Activated CD4-positive, alpha-beta T cell treated with anti-CD3 and anti-CD28 coated beads, Interleukin-2, amount 50 U/mL, for 48 hours (primary cell): Measurements from ENCODE around the gene DTWD1.
"Not testable (repeated sequence)": the region's sequence is repeated elsewhere in the genome, so short reads cannot be mapped to it uniquely, and the experiment has no call there.

Experiments used
- DNase-seq, 2 experiments: peaks; one replicate each; pipeline ENCODE4 v3.0.0-alpha.2; 2020

Gene DTWD1

DNA sequence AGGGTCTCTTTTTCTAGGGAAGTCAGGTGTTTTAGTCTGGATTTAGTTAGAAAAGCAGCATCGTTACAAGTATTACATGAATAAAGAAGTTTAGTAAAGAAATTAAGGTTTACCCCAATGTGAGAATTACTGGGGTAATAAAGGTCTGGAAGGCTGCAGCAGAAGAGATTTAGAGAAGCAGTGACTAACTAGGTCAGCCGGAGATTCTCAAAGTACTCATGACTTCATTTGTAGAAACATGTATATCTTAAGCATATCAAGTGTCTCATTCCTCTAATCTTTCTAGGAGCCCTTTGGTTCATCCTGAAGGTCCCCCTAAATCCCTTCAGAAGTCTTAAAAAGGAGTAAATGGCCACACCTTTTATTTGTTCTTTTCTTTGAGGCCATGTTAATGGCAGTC, 26.0 kb downstream of the DTWD1 start:
- no peak for DNase-seq

DNA sequence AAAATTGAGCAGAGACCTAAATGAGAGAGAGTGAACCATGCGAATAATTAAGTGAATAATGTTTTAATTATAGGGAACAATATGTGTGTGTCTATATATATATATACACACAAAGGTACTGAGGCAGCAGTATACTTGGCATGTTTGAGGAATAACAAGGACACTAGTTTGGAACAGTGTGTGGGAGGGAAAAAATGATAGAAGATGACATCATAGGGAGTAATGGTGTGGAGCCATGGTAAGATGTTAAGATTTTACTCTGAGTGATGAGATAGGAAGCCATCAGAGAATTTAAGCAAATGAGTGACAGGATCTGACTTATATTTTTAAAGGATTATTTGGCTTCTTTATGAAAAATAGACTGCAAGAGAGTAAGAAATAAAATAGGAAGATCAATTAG, 29.1 kb downstream of the DTWD1 start:
- DNase-seq: no peak

DNA sequence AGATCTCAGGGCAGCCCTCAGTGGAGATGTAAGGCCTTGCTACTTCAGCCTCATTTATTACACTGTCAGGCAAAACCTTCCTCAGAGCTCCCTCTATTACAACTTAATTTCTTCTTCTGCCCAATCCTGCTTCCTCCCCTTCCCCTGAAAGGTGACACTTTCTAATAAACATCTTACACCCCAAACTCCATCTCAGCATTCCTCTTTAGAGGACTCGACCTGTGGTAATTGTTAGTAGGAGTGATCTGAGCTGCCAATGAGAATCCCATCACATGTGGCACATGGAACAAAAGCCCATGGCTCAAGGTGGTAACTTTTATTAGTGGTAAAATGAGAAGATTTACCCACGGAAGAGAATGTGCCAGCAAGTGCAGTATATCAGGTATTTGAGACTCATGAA, 29.8 kb downstream of the DTWD1 start:
- no peak for DNase-seq

DNA sequence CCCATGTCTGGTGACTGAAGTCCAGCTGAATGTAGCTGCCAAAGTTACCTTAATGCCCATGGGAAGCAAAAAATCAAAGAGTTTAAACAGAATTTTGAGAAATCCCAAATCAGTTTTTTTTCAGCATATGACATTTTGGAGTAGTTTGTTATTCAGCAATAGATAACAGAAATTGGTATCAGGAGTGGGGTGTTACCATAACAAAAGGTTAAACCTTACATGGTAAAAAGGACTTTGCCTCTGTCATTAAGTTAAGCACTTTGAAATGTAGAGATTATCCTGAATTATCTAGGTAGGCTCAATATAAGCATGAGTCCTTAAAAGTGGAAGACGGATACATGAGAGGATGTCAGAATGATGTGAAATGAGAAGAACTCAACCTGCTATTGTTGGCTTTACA, 32.1 kb downstream of the DTWD1 start:
- no peak for DNase-seq

DNA sequence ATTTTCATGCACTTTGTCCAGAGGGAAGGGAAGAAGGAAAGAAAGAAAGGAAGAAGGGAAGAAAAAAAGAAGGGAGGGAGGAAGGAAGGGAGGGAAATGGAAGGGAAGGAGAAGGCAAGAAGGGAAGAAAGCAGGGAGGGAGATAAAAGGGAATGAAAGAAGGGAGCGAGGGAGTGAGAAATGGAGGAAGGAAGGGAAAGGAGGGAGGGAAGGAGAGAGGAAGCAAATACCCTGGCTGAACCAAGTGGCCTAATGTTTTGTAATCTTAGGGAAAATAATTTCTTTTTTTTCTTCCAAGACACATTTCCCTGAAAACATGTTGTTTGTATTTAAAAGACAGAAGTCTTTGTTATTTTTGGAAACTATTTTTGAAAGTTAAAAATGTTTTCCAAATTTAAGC, 35.9 kb downstream of the DTWD1 start:
- DNase-seq: no peak

GRCh38 chr15:49664716-49665115, 43.9 kb downstream of the DTWD1 start:
- no peak for DNase-seq

DNA sequence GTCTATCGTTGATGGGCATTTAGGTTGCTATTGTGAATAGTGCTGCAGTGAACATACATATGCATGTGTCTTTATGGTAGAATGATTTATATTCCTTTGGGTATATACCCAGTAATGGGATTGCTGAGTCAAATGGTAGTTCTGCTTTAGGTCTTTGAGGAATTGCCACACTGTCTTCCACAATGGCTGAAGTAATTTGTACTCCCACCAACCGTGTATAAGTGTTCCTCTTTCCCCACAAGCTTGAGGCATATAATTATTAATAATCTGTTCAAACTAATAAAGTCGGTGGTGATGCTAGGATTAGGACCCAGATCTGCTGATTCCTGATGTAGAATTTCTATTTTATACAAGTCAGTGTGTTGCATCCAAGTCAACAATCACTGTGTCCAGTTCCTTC, 45.6 kb downstream of the DTWD1 start:
- not testable (repeated sequence) for DNase-seq

DNA sequence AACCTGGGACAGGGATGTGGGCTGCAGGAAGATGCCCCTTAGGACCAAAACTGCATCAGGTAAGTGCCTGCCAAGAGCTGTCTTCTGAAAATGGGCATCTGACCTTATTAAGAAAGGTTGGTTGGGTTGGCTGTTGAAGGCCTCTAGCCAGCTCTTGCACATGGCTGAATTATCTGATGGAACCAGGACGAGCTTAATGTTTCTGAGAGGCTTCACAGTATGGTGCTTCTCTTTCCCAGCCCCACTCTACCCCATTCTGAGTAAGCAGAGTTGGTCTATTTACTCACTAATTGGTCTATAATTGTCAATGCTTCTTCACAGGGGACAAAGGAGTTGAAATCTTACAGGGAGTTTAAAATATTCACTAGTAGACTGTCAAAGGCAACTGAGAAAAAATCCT, 48.4 kb downstream of the DTWD1 start:
- DNase-seq: no peak

DNA sequence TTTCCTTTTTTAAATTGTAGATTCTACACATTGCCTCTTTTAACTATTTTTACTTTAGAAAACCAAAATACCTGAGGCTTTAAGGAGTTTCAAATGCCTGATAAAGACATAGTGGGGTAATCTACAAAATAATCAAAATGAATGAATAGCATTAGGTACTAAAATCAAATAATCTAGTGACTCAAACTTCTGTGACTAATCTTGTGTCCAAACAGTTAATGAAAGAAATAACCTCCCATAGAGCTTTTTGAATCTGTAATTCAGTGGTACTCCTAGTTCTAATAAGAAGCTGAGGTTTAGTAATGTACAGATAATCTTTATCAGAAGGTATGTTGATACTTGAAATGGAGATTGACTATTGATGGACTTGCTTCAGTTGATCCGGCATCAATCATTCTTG, 53.0 kb downstream of the DTWD1 start:
- DNase-seq: no peak

DNA sequence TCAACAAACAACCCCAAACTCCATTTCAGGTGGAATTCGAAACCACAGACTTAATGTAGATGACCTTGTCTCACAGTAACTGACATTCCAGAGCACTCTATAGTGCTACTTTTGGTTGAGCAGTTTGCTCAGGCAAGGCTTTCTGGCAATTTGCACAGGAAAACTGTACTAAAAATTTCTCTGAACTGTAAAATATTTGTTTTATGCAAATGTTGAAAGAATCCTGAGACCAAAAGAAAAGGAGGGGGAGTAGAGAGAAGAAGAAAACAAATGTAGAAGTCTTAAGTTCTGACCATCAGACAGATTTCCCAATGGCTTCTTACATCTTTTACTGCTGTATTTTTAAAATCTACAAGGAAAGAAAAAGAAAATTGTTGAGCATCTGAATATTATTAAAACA, 53.5 kb downstream of the DTWD1 start:
- no peak for DNase-seq

GRCh38 chr15:49675041-49675440, 54.2 kb downstream of the DTWD1 start:
- no peak for DNase-seq

- DNase-seq: no peak
Measured at GRCh38 chr15:49678655-49679054, 57.8 kb downstream of the DTWD1 start.

- DNase-seq: no peak
Measured at GRCh38 chr15:49686599-49686998, 65.8 kb downstream of the DTWD1 start.

DNA sequence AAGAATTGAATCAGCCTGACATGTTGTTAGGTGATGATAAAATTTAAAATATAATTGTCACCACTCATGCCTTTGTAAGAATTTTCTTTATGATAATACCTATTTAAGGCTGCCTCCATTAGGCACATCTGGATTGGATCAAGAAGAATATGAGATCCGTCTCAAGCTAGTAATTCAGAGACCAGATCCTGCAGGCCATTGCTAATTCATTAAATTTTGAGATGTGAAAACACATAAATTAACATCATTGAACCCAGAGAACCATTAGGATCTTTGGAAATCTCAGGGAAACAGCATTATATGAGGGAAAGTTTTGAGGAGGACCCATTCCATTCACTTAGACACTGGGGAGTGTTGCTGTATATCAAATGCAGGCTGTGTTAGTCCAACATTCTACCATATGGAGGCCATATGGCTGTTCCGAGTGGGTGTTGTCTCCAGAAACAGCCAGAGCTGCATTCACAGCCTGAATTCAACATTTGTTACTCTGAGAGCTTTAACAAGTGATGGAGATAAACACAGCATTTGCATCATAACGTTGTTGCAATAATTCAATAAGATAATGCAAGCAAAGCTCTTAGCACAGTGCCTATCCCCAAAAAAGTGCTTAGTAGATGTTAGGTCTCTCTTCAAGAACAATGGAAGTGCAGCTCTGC, 67.4 kb downstream of the DTWD1 start:
- DNase-seq: no peak

DNA sequence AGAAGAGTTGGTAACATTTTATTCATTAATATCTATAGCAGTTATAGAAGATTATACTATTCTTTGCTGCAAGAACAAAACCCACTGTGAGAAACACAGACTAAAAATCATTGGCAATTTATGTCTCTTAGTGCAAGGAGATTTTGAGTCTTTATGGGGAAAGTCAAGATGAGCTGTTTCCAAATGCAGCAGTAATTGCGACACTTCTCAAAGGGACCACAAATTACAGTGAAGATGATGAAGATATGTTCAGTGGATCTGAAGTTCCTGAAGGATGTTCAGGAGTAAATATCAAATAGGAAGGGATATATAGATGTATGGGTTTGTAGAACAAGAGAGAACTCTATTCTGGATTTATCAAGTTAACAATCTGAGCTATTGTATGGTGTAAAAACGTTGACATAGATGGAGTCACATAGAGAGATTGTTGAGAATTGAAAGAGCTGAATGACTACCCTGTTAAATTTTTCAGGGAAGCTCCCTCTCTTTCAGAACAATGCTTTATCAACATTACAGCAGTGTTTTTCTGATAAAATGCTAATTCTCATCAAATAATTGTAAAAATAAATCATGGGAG, 71.8 kb downstream of the DTWD1 start:
- DNase-seq: no peak

DNA sequence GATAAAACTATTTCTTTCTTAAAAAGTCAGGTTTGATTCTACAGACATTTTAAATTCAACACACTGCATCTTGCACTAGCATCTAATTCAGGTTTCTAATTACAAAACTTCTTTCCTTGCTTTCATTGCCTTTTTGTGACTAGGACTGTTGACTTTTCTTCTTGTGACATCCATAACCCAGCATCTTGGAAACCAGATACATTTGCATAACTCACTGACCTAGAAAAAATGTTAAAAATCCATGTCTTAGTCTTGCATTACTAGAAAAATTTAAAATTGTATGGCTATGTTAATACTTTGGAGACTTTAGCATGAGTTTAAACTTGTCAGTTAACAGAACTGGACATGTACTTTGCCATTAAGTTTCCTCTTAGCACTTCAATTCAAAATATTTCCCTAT, 72.7 kb downstream of the DTWD1 start:
- no peak for DNase-seq

DNA sequence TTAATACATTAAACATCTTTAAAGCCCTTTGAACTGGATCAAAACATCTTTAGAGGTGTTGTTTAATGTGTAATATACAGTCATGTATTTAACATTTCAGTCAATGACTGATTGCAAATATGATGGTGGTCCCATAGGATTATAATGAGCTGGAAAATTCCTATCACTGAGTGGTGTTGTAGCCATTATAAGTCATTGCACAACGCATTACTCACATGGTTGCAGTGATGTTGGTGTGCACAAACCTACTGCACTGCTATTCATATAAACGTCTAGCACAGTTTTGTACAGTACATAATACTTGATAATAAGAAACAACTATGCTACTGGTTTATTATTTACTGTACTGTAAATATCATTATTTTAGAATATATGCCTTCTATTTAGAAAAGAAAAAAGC, 75.6 kb downstream of the DTWD1 start:
- no peak for DNase-seq

DNA sequence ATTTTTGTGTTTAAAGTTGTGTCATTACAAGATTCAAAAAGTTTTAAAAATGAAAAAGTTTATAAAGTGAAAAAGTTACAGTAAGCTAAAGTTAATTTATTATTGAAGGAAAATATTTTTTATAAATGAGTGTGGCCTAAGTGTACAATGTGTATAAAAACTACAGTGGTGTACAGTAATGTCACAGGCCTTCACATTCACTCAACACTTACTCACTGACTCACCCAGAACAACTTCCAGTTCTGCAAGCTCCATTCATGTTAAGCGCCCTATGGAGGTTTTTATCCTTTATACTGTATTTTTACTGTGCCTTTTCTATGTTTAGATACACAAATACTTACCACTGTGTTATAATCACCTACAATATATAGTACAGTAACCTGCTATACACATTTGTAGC, 76.3 kb downstream of the DTWD1 start:
- no peak for DNase-seq

GRCh38 chr15:49702982-49703381, 82.1 kb downstream of the DTWD1 start:
- DNase-seq: not testable (repeated sequence)
